ENCODE data around the gene AANAT.

The AANAT gene

DNA sequence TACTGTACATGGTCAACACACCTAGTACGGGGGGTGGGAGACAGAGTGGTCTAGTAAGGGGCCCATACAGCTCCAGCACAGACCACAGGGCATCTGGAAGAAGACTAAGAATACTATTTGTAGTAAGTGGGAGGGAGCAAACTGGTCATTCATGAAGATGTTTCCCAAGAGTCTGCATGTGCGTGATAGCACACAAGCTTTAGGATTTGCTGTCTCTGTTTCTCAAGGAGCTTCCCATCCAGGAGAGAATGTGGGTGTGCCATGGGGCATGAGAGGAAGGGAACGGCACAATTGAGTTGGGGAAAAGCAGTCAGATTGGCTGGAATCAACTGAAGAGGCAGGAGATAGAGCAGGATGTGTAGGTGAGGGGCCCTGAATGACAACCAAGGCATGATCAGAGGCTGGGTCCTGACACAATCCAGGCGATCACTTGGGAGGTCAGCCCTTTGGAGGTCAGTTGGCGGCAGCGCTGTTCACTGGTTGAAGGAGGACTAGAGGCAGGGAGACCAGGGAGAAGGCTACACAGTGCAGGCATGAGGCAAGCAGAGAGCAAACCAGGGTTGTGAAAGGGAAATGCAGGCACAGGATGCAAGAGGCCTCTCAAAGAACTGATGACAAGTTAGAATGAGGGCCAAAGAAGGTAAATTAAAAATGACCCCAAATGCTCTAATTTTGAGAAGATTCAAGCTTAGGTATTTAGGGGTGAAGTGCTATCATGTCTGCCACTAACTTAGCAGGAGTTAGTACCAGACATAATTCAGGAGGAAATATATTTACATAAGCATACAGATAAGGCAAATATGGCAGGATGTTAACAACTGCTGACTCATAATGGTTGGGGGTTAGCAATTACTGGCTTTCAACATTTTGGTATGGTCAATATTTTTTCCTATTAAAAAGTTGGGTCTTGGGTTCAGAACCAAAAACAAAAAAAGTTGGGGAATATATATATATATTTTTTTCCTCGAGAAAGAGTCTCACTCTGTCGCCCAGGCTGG, 24.8 kb upstream of the AANAT start:
- no peak for DNase-seq (ENCODE audit: low spot score)

DNA sequence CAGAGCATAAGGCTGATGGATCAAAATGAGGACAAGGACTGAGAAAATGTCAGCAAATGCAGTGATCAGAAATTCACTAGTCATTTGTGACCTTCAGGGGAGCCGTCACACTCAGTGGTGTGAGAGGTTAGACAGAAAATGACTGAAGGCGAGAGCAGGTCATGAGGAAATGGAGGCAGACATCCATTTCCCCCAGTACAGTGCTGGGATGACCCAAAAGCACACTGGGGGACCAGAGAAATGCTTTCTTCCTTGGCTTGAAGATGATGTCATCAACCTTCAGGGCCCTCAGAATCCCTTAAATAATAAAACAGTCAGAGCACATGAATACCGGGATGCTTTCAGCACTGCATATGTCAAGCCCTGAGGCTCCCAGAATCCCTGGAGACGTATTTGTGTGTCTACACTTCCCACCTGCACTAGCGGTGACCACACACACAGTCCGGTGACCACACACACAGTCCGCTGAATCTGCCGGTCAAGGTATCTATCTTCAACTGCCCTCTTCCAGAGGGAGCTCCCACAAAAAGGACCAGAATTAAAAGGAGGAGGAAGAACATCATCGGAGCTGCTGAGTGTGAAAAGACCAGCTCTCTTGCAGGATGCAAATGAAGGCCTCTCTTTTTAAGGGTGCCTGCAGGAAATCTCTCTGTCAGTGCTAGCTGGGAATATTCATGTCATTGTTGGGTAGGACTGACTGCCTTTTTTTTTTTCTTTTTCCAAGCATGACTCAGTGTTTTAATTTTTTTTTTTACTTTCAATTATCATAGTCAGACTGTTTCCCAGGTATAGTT, 22.7 kb upstream of the AANAT start:
- no peak for DNase-seq (ENCODE audit: low spot score)

DNA sequence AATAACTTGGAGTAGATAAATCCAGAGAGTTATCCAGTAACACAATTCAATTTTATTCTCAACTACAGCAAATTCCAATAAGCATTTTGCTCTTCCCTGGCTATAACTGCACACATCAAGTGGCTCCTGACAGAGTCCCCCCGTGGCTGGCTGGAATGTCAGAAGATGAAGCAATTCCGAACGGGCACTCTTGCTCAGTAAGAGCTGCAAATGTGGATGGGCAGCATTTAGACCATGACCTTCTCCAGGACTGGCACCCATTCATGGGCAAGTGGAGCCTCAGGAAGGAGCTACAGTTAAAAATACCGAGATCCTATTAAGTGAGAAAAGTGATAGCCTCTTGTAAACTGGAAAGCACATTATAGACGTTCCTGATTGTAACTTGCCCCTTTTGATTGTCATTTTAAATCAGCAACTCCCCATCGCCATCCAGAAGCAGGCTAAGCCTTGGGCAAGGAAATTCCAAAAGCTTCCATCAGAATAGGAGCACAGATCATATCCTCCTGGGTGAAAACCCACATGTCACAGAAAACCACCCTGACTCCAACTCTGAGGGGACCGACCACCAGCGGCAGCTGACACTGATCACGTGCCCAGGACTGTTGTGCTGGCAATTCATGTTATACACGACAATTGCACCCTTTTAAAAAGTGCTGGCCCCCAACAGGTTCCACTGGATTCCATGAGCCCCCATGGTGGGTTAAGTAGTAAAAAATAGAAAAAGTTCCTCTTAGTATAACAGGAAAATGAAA, 21.5 kb upstream of the AANAT start:
- no peak for DNase-seq (ENCODE audit: low spot score)

DNA sequence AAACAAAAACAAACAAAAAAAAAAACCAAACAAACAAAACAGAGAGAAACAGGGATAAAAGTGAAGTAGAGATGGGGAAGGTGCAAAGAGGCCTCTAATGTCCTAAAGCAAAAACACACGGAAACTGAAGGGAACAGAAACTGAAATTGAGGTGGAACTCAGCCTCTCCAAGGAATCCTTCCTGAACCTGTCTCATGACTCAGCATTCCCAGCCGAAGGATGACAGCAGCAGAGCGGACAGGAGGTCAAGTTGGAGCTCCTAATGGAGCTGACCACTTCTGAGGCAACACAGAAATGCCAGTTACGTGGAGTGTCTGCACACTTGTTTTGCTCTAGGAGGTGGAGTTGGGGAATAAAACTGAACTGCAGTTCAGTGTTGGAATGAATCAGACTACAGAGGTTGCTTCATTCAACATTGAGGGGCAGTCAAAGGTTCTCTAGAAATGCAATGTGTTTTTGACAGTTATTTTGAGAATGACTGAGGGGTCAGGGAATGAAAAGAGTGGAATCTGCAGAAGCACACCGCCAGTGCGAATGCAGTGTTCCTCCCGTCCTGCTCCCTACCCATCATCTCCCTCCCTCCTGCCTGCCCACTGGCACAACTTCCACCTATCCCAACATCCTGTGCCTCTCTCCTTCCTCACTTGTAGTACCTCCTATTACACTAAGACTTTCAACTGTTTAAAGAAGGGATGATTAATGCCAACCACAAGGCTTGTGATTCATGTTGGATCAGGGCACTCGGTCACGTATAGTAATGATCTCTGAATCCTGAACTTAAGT, 20.8 kb upstream of the AANAT start:
- DNase-seq (ENCODE audit: low spot score), result no peak

DNA sequence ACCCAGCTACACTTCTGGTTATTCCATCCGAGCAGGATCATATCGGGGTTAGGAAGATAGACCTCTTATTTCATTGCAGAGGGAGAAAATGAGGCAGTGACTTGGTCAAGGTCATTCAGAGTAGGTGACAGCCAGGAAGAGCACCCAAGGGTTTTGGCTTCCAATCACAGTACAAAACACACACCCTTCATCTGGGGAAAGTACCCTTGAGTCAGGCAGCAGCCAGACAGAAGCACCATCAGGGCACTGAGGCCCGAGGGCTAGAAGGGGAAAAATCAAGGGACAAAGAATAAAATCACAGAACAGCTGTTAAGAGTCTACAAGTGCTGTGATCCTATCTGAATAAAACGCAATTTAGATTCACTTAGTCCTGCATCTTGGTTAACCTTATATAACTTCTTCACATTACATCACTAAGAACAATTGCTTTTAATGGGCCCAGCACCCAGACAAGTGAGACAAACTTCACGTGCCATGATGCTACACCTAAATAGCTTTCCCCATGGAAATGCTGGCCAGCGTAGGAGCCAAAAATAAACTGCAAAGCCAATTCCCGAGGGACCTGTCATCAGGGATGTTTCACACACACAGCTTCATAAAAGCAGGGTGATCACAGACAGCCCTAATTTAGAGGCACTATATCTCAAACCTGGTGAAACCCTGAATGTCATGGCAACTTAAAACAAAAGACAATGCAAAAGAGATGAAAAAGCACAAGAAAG, 19.3 kb upstream of the AANAT start:
- DNase-seq (ENCODE audit: low spot score), result no peak

DNA sequence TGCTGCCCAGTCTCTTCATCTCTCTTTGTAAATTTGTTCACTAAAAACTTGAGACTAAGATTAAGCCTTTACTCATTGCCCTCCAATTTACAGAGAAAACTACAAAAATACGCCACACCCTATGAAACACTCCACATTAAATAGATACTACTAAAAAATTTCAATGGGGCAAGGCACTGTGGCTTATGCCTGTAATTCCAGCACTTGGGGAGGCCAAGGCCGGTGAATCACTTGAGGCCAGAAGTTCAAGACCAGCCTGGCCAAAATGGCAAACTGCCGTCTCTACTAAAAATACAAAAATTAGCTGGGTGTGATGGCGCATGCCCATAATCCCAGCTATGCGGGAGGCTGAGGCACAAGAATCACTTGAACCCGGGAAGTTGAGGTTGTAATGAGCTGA, 18.3 kb upstream of the AANAT start:
- no peak for DNase-seq (ENCODE audit: low spot score)

DNA sequence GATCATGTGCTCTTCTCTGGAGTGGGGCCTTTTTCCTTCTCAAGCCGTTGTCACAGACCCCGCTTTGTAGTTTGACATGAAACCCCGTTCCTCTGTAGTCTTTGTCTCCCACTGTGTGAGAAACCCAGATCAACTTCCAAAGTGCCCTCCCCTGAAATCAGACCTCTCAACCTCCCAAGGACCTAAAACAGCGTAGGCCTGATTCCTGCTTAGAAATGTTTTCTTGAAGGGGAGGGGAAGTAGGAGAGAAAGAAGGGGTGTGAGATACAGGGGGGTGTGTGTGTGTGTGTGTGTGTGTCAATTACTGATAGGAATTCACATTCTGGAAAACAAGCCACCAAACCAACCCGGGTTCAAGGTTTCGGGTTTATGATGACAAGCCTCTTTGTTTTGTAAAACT, 15.9 kb upstream of the AANAT start:
- no peak for DNase-seq (ENCODE audit: low spot score)

DNA sequence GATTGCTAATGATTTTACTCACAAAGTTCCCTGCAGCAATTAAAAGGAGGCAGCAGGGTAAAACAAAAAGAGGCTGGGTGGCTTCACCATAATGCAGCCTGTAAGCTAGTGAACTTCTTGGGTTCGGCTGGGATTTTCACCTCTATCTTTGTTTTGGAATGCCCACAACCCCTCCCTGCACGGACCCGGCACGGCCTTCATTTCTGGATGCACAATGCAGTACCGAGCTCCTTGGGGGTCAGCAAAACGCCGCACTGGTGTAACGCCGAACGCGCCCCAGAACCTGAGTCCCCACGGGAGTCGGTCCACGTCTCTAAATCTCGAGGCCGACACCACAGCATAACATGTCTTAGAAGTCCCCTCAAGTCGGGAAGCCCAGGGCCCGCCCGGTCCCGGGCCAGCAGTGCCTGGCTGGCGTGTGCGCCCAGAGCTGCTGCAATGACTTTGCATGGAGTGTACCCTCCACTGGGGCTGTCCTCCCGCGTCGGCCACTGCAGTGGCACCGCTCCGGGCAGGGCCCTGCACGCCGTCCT, 15.2 kb upstream of the AANAT start:
- no peak for DNase-seq (ENCODE audit: low spot score)

DNA sequence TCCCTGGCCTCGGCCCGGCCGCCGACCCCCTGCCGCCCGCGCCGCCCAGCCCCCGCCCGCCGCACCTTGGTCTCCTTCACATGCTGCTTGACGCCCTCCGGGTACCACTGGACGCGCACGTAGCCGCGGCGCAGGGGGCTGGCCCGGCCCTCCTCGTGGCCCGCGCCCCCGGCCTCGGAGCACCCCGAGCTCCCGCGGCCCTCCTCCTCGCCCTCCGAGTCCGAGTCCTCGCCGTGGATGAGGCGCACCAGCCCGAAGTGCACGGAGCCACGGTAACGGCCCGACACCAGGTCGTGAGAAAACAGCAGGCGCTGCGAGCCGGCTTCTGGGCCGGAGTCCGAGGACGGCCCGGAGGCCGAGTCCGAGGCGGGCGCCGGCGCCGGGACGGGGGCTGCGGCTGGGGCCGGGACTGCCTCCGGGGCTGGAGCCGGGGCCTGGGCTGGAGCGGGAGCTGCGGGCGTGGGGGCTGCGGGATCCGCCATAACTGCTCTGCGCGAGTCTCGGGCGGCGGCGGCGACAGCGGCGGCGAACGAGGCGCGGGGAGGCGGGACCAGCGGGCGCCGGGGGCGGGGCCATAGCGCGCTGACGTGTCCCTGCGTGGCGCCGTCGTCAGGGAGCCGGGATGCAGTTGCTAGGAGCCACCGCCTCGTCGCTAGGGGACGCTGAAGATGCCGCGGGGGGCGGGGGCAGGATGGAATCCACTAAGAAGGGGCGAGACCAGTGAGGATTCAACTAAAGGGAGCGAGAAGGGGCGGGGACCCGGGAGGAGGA, 14.6 kb upstream of the AANAT start, which contains the start of gene UBE2O:
TSS of gene UBE2O (minus strand) at position 493 of the 771 bp plus-strand sequence. CDS start at position 482, 11 bp downstream.
- peak; percentile 93 for DNase-seq (ENCODE audit: low spot score)

DNA sequence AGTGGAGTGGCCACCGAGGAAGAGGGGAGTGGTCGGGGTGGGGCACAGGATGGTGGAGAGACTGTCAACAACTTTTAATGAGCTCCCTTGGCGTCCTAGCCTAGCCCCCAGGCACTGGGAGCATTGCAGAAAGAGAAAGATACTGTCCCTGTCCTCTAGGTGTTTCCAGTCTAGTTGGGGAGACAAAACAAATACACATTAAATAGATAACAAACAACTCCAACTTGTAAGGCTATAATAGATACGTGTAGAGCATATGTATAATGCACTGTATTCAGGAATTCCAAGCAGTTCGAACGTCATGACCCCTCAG, 14.0 kb upstream of the AANAT start:
- DNase-seq (ENCODE audit: low spot score), result no peak

DNA sequence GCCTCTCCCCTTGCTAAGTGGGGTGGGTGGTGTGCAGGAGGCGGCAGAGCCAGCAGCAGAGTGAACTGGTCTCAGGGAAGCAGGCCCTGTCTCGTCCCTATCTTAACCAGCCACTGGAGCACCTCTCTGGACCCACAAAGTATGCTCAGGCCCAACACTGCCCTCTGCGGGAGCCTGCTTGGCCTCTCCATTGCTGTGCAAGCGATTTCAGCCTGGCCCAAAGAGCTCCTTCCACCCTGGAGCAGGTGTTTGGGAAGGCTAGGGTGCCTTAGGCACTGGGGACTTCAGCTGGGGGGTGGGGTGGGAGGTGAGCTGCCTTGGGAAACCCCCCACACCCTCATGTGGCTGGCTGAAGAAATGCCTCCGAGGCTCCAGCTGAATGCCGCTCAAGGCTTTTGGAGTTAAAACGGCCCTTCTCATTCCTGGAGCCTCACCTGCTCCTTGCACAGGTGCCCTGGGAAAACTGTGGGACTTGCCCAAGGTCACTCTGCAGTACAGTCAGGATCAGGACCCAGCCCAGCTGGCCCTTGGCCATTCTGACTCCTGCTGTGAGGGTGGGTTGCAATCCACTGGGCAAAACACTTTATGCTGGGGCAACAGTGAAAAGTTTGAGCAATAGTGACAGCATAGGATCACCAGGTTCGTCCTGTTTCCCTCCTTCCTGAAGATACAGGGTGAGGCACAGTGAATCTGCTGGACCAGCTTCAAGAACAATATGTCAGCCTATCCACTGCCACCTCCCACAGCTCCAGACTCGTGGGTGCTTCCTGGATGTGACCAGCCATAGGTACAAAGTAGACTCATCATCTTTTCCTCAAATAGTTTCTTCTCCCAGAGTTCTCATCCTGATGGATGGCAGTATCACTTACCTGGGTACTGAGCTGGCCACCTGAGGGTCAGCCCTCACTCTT, 8.6 kb upstream of the AANAT start:
- DNase-seq (ENCODE audit: low spot score), result no peak

DNA sequence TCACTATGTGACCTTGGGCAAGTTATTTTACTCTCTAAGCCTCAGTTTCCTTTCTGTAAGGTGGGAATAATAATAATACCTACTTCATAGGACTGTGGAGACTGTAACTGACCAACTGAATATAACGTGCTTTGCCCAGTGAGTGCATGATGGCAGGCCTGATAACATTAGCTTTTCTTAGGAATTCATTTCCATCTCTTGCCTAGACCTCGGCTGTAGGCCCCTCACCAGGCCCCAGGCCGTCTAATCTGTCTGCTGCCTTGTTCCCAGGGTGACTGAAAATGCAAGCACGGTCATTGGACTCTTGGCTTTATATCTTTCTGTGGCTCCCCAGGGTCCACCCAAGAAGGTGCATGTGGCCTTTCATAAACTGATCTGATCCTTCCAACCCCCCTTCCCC, 7.7 kb upstream of the AANAT start:
- DNase-seq (ENCODE audit: low spot score), result no peak

DNA sequence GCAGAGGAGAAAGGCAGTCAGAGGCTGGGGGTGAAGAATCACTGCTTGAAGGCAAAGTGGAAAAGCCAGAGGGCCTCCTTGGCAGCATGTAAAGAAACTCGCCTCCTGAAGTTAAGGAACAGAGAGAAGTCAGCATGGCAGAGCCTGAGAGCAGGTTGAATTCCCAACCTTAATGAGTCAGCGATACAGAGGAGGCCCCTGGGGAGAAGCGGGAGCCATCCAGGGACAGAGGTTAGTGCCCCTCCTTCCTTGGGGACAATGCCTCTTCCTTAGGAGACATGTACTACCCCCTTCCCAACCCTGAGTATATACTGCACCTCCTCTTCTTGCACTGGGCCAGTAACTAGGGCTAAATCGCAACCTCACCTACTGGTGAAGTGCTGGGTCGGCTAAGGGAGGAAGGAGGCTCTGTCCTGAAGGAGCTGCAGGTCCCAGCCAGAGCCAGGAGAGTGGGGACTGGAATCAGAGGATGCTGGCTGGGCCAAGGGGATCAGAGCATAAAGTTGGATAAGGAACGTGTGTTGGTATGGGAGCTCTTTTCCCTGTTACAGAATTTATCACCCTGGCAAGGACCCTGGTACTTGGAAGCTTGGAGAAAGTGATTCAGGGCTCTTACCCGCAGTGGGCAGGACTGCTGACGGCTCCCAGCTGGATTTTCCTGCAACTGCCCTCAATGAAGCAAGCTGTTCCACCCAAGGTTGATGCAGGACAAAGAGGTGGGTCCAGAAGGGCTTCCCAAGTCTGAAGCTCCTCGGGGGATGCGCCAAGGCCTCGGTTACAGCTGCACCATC, 5.4 kb upstream of the AANAT start:
- DNase-seq (ENCODE audit: low spot score), result no peak

DNA sequence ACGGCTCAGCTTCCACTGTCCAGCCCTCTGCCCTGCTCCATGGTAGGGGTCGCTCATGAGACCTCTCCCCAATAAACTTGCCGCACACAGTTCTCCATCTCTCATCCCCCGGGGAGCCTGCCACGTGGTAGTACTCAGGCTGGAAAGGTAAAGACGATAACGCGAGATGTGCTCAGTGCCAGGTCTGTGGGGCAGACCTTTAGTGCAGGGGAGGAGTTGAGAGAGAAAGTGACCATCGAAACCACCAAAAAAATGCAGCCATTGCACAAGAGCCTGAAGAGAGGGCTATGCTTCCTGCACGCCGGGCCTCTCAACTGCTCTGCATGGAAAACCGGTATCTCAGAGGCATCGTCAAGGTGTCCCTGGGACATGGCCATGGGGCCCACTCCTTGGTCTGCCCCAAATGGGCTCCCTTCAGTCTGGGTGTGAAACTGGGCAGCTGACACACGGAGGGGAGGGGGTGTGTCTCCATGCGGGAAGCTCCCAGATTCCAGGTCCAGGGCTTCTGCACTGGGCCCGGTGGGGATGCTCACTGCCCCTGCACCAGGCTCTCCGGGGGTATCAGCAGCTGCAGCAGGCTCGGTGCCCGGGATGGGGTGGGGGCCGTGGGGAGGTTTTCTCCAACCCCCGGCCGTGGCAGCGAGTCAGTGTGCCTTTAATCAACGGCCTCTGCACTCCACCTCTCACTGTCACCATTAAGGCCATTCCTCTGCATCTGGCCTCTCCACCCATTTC, 4.7 kb upstream of the AANAT start:
- DNase-seq (ENCODE audit: low spot score), result no peak

DNA sequence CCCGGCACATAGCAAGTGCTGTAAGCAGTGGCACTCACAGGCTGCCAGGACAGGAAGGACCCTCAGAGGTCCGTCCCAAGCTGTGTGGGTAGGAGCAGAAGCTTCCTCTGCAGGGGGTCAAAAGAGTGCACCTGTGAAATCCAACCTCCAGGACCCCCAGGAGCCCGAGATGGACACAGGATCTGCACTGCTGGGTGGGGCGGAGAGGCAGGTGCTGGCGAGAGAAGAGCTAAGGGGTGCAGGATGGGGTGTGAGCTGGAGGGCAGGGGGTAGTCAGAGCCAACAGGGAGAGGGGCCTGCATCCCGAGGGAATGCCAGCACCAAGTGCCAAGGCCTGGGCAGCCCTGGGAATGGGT, 650 bp upstream of the AANAT start:
- no peak for DNase-seq (ENCODE audit: low spot score)

DNA sequence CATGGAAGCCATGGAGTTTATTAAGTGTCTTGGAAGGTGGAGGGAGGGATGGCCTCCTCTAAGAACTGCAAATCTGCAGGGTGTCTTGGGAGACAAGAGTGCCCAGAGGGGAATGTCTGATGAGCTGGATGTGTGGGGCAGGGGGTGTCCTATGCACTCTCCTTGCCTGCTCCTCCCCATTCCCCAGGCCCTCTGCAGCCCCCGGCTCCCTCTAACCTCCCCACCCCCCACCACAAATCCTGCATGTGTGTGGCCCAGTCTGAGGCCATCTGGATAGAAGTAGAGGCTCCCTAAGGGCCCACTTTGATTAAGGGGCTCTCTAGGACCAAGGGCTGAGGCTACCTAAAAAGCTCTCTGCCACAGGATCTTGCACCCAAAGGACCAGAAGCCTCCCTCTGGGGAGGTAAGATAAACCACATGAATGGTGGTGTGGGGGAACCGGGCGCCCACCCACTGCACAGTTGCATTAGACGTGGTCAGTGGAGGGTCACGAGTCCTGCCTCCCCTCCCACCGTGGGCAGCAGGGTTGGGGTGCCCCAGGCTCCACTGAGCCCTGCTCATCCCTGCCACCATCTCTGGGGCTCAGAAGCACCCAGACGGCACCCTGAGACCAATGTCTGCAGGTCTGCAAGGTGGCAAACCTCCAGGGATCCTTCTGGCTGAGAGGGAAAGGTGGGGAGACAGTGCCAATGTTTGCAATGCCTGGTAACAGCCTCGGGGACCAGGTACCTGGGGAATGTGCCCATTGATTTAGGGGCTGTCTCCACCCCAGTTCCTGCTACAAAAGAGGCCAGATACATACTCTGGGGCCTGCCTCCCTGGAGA, 618 bp downstream of the AANAT start:
- DNase-seq (ENCODE audit: low spot score), result no peak

DNA sequence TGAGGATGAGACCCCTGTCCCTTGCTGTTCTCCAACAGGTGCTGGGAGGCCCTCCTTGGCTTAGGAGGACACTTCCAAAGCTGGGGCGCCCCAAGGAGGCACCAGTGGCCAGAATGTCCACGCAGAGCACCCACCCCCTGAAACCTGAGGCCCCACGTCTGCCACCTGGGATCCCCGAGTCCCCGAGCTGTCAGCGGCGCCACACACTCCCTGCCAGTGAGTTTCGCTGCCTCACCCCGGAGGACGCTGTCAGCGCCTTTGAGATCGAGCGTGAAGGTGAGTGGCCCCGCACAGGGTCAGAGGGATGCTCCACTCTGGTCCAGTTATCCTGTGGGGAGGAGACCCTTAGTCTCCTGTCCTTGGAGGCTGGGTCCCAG, 1.2 kb downstream of the AANAT start:
- no peak for DNase-seq (ENCODE audit: low spot score)

Data from Ammon's horn (tissue), 1 donor.